A549 (cell line): ENCODE measurements around the gene SELL.

ENCODE experiments used
- CBX8 ChIP-seq: fragments of 200-600 bp; sonication (generic); IDR thresholded peaks from 2 replicates; pipeline ENCODE4 v1.6.1; 2016
- CHD4 ChIP-seq: fragments of 200-600 bp; sonication (generic); IDR thresholded peaks from 2 replicates; pipeline ENCODE4 v1.6.1; 2016; ENCODE audit warnings: antibody characterized with exemption, mild to moderate bottlenecking, borderline replicate concordance
- KDM1A ChIP-seq: fragments of 200-600 bp; sonication (generic); IDR thresholded peaks from 2 replicates; pipeline ENCODE4 v1.6.1; 2016; ENCODE audit warnings: low read depth, mild to moderate bottlenecking
- POLR2A ChIP-seq: IDR thresholded peaks from 2 replicates; pipeline ENCODE4 v1.6.1; 2012; ENCODE audit warnings: mild to moderate bottlenecking, low read length
- TF ChIP-seq, protein P1 (sequence below): fragments of >200 bp; sonication (Bioruptor Twin); formaldehyde crosslinking; IDR thresholded peaks from 3 replicates; pipeline ENCODE4 v1.5.1; 2016

- TF ChIP-seq CBX8: no peak
- TF ChIP-seq POLR2A: no peak
- TF ChIP-seq, protein P1, sequence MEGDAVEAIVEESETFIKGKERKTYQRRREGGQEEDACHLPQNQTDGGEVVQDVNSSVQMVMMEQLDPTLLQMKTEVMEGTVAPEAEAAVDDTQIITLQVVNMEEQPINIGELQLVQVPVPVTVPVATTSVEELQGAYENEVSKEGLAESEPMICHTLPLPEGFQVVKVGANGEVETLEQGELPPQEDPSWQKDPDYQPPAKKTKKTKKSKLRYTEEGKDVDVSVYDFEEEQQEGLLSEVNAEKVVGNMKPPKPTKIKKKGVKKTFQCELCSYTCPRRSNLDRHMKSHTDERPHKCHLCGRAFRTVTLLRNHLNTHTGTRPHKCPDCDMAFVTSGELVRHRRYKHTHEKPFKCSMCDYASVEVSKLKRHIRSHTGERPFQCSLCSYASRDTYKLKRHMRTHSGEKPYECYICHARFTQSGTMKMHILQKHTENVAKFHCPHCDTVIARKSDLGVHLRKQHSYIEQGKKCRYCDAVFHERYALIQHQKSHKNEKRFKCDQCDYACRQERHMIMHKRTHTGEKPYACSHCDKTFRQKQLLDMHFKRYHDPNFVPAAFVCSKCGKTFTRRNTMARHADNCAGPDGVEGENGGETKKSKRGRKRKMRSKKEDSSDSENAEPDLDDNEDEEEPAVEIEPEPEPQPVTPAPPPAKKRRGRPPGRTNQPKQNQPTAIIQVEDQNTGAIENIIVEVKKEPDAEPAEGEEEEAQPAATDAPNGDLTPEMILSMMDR: no peak
- no peak for TF ChIP-seq KDM1A
- TF ChIP-seq CHD4: no peak
Observed at GRCh38 chr1:169676001-169676400, 35.4 kb downstream of the SELL start.
